ENCODE measurements around the gene PLPPR4. TPM values are rescaled to one million over a fixed set of nuclear protein-coding genes. Genes with fewer than 3 reads are reported as not detected.

The PLPPR4 gene
- polyA plus RNA-seq, 3 donors: 1.6 to 2.0 (median 1.7) TPM

DNA sequence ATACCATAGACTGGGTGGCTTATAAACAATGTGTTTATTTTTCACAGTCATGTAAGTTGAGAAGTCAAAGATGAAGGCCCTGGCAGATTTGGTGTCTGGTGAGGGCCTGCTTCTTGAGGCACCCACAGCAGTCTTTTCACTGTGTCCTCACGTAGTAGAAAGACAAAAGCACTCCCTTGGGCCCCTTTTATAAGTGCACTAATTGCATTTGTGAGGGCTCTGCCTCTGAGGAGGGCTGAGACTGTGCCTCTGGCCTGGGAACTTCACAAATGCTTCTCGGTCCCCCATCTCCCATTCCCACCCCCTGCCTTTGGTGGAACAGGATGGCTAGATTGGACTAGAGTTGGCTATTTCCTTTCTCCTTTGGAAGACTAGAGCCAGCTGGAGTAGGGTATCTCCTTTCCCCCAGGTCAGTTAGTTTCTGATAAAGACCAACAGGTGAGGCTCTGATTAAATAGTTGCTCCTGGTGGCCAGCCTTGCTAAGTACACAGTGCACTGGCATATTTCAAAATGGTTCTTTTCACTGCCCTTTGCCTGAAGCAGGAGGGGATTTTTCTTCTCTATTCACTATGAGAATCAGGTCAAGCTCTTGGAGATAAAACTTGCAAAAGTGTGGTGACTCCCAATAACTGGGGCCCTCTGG lies 82.9 kb downstream of the PLPPR4 start:
- no peak for DNase-seq

DNA sequence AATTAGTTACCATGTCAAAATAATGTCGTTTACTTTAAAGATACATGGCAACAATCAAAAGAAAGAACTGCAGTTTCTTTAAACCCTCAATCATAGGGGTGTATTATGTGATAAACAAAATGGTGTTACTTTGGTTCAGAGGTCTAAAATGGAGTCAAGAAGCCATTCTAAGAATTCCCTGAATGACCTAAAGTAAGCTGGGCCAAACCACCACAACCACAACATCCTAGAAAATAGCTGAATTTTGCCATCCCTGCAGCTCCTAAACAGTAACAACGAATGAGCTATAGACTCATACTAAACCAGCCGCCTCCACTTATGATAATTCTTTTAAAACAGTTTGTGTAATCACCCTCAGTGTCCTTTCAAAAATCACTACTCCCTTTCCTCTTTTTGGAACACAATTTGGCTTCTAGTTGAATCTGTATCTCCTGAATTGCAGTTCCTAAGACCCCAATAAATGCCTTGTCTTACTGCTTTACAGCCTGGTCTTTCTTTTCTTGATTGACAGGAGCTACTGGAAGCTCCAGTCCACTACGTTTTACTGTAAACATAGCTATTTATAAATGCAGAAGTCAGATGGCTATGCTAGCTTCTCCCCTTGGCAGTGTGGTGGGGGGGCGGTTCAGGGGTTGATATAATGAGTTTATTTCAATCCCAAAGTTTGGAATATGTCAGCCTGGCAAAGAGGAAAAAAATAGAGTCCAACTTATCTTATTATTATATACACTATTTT lies 84.3 kb downstream of the PLPPR4 start:
- DNase-seq: no peak

DNA sequence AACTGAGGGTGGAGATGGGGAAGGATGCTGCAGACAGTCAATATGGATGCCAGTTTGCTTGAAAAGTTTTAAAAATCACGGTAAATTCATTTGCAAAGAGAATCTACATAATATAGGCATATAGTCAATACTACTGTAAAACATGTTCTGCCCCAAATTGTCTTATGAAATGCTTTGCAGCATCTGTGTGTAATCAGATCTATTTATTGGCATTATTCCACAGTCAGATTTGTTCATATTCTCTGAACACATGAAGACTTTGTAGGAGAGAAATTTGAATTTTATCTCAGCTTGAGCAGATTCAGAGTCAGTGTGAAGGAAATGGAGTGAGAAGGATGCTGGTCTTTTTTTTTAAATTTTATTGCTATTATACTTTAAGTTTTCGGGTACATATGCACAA lies 88.5 kb downstream of the PLPPR4 start:
- no peak for DNase-seq

GRCh38 chr1:99358770-99359169 lies 94.5 kb downstream of the PLPPR4 start:
- no peak for DNase-seq

Measured in renal pelvis (tissue), 4 donors.